ENCODE results near the gene SCUBE2.

DNA sequence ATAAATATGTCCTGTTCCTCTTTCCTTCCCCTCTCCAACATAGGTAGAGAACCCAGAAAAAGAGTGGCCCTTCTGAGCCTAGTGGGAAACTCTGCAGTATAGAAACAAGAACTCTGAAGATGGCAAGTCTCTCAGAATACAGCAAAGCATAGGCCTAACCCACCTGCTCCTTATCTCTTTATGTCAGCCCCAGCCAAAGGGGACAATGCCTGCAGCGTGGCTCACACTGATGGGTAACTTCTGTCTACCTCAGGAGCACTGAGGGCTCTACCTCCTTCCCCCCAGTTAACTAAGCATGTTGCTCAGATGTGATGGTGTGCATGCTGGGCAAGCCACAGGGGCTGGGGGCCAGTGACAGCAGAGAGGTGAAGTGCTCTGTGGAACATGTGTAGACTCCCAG is 82.7 kb downstream of the SCUBE2 start:
- TF ChIP-seq POLR2A (IDR thresholded peaks at IDR 0.05; ENCODE audit: low read depth, low read length): no peak
- no peak for TF ChIP-seq CTCF (IDR thresholded peaks at IDR 0.05; ENCODE audit: extremely low read depth in 1 of 2, insufficient read depth in 1 of 2, low read depth in 1 of 2, low read length in 2 of 2)
- no peak for TF ChIP-seq EZH2 (IDR thresholded peaks at IDR 0.05; ENCODE audit: borderline replicate concordance, low read depth, low read length, severe bottlenecking)
- no peak for TF ChIP-seq JUN (IDR thresholded peaks at IDR 0.05; ENCODE audit: borderline replicate concordance, insufficient read depth, insufficient read length, low read depth)
- no peak for TF ChIP-seq POLR2AphosphoS5 (IDR thresholded peaks at IDR 0.05; ENCODE audit: insufficient read depth, low read depth, low read length)
- TF ChIP-seq MAX (IDR thresholded peaks at IDR 0.05; ENCODE audit: insufficient read depth, insufficient read length): no peak
- TF ChIP-seq GATA2 (IDR thresholded peaks at IDR 0.05; ENCODE audit: insufficient read depth, insufficient read length, low read depth, low read length): no peak
